Thyroid gland (tissue), 4 donors: ENCODE measurements around the gene TMCO4. TPM values are rescaled to one million over a fixed set of nuclear protein-coding genes. Genes with fewer than 3 reads are reported as not detected.
A peak's percentile ranks its signal among the peaks of the same experiment; 100 is the strongest.

Source experiments
- DNase-seq, 2 donors: peaks; one replicate each; pipeline ENCODE4 v3.0.0-alpha.2; 2019
- H3K27ac ChIP-seq, 3 donors: fragments of 200-600 bp; sonication (generic); 1 replicate in 2 of 3; 2 replicates in 1 of 3; pipeline ENCODE4 v1.5.1; 2016 to 2019; ENCODE audit warnings: mild to moderate bottlenecking in 1 of 3, moderate library complexity in 1 of 3
- H3K27me3 ChIP-seq: fragments of 200-600 bp; sonication (generic); one replicate; pipeline ENCODE4 v1.5.1; 2019
- H3K36me3 ChIP-seq, 2 donors: fragments of 200-600 bp; sonication (generic); one replicate each; pipeline ENCODE4 v1.5.1; 2016 to 2019
- H3K4me1 ChIP-seq, 2 donors: fragments of 200-600 bp; sonication (generic); one replicate each; pipeline ENCODE4 v1.5.1; 2017 to 2019
- H3K4me3 ChIP-seq, 3 donors: fragments of 200-600 bp; sonication (generic); replicated peaks in 1 of 3; 1 replicate in 2 of 3; 2 replicates in 1 of 3; pipeline ENCODE4 v1.5.1; 2016; ENCODE audit warnings: mild to moderate bottlenecking in 1 of 3
- H3K9me3 ChIP-seq: fragments of 200-600 bp; sonication (generic); one replicate; pipeline ENCODE4 v1.5.1; 2017
- POLR2A ChIP-seq, 2 donors: fragments of 450-650 bp; IDR thresholded peaks; one replicate each; pipeline ENCODE4 v1.6.1; 2017; ENCODE audit warnings: antibody characterized with exemption in 2 of 2, mild to moderate bottlenecking in 2 of 2, moderate library complexity in 1 of 2
- WGBS, 2 donors: methylation state at CpG; one replicate each; pipeline ENCODE4 v1.1.5; 2017; 5-methylcytosine and 5-hydroxymethylcytosine counted together
- intact Hi-C: fragments of 100-400 bp; cut with DNase I; formaldehyde crosslinking; loops from one replicate; pipeline ENCODE4 v1.15.1; 2023
- total RNA-seq, 4 donors: library from RNA; depleted of rRNA; stranded (reverse); fragments of >200 nt; gene quantifications; one replicate each; pipeline ENCODE4 v1.2.3, GENCODE V29; 2016
- TF ChIP-seq, protein P1 (sequence below), 6 experiments: fragments of 200-600 bp in 3 of 6; fragments of 450-650 bp in 3 of 6; sonication (generic) in 3 of 6; IDR thresholded peaks; one replicate each; pipeline ENCODE4 v1.5.1; 2016 to 2019; ENCODE audit warnings: antibody characterized with exemption in 6 of 6, mild to moderate bottlenecking in 2 of 6, inconsistent platforms in 1 of 6, moderate library complexity in 1 of 6

The TMCO4 gene
- total RNA-seq, 4 donors from 2014 or later, result 34.3 to 67.7 (median 61.4) TPM

GRCh38 chr1:19828546-19828945 is 28.8 kb upstream of the TMCO4 start:
- no peaks in the 10 kb centered on the region for H3K36me3 ChIP-seq
- intact Hi-C loops, result no loop called here
- no peak for DNase-seq
- no peaks in the 10 kb centered on the region for H3K9me3 ChIP-seq
- H3K27ac ChIP-seq, result no peak overlapping the region
- H3K4me3 ChIP-seq, result no peak overlapping the region
- WGBS, 2 donors, result 84 to 86% methylated on average over 3 of the region's 3 CpGs
- no peaks in the 10 kb centered on the region for H3K27me3 ChIP-seq
- TF ChIP-seq POLR2A (IDR thresholded peaks at IDR 0.05), result no peak
- TF ChIP-seq, protein P1, sequence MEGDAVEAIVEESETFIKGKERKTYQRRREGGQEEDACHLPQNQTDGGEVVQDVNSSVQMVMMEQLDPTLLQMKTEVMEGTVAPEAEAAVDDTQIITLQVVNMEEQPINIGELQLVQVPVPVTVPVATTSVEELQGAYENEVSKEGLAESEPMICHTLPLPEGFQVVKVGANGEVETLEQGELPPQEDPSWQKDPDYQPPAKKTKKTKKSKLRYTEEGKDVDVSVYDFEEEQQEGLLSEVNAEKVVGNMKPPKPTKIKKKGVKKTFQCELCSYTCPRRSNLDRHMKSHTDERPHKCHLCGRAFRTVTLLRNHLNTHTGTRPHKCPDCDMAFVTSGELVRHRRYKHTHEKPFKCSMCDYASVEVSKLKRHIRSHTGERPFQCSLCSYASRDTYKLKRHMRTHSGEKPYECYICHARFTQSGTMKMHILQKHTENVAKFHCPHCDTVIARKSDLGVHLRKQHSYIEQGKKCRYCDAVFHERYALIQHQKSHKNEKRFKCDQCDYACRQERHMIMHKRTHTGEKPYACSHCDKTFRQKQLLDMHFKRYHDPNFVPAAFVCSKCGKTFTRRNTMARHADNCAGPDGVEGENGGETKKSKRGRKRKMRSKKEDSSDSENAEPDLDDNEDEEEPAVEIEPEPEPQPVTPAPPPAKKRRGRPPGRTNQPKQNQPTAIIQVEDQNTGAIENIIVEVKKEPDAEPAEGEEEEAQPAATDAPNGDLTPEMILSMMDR (IDR thresholded peaks at IDR 0.05), result no peak
- H3K4me1 ChIP-seq, result peaks cover 0 to 4% of the 10 kb centered on the region in 2 donors

GRCh38 chr1:19825298-19825697 is 25.6 kb upstream of the TMCO4 start:
- peak; percentile 70 to 74 for DNase-seq
- no peak for TF ChIP-seq POLR2A (IDR thresholded peaks at IDR 0.05)
- TF ChIP-seq, protein P1 (IDR thresholded peaks at IDR 0.05), result peak in 3 of 6 experiments; percentile 3 to 23 (median 13)
- Histone ChIP-seq H3K36me3 (no peaks in the 10 kb centered on the region), H3K27ac (no peak overlapping the region), H3K9me3 (no peaks in the 10 kb centered on the region), H3K4me1 (peaks cover 0 to 4% of the 10 kb centered on the region in 2 donors), H3K27me3 (no peaks in the 10 kb centered on the region), H3K4me3 (no peak overlapping the region)
- 31 to 36% methylated on average over 6 of the region's 6 CpGs for WGBS, 2 donors
- intact Hi-C loops, result no loop called here

- Histone ChIP-seq H3K36me3 (no peaks in the 10 kb centered on the region), H3K4me1 (peaks cover 4 to 6% of the 10 kb centered on the region in 2 donors), H3K4me3 (no peak overlapping the region), H3K27ac (no peak overlapping the region), H3K9me3 (no peaks in the 10 kb centered on the region), H3K27me3 (no peaks in the 10 kb centered on the region)
- TF ChIP-seq POLR2A (IDR thresholded peaks at IDR 0.05), result no peak
- TF ChIP-seq, protein P1 (IDR thresholded peaks at IDR 0.05), result no peak
- intact Hi-C loops, result no loop called here
- no peak for DNase-seq
- WGBS, 2 donors, result 78 to 82% methylated on average over 4 of the region's 4 CpGs
Measured at GRCh38 chr1:19824541-19824940, 24.8 kb upstream of the TMCO4 start.

DNA sequence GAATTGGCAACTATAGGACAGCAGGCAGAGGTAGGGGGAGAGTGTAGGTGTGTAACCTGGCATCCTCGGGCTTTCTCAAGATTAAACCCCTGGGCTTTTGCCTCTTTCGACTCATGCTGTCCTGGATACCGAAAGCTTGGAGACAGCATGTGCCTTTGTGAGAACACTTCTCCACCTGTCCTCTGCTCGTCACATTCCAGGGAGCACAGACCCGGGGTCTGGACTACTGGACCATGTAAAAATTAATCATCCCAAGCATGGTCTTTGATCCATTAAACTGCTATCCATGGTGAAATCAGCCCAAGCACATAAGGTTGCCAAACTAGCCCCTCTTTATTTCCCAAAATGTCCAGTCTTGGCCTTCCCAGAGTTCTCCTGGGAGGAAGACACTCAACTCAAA is 24.3 kb upstream of the TMCO4 start:
- intact Hi-C loops, result no loop called here
- H3K27ac ChIP-seq, result no peak overlapping the region

DNA sequence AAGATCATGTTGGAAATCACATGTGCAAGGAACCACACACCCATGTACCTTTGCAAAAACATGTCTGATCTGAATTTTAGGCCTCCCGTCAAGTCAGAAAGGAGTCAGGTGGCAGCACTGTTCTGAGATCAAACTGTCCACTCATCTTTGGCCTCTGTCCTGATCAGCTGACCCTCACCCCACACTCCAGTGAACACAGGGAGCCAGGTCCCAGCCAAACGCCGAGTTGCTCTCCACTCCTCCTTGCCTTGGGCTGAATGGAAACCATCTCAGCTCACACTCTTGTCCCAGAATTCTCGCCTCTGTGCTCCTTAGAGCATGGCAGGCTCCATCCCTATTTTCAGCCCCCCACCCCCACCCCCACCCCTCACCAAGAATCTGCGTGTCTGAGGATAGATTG is 20.0 kb upstream of the TMCO4 start:
- DNase-seq, result peak; percentile 79 to 82
- no peaks in the 10 kb centered on the region for H3K27me3 ChIP-seq
- H3K27ac ChIP-seq, result peak overlapping the region in 2 of 3 donors; percentile 15 to 35
- intact Hi-C loops, result no loop called here
- H3K36me3 ChIP-seq, result no peaks in the 10 kb centered on the region
- no peak overlapping the region for H3K4me3 ChIP-seq
- H3K4me1 ChIP-seq, result peaks cover 4 to 29% of the 10 kb centered on the region in 2 donors
- H3K9me3 ChIP-seq, result no peaks in the 10 kb centered on the region
- TF ChIP-seq, protein P1 (IDR thresholded peaks at IDR 0.05), result no peak
- TF ChIP-seq POLR2A (IDR thresholded peaks at IDR 0.05), result no peak
- 20 to 22% methylated on average over 5 of the region's 5 CpGs for WGBS, 2 donors

More for the DNA sequence above, 24.3 kb upstream of the TMCO4 start:
- Histone ChIP-seq H3K27me3 (no peaks in the 10 kb centered on the region), H3K36me3 (no peaks in the 10 kb centered on the region), H3K9me3 (no peaks in the 10 kb centered on the region), H3K4me3 (no peak overlapping the region), H3K4me1 (peaks cover 4 to 11% of the 10 kb centered on the region in 2 donors)
- DNase-seq, result peak in 1 of 2 donors; percentile 8
- no peak for TF ChIP-seq POLR2A (IDR thresholded peaks at IDR 0.05)
- TF ChIP-seq, protein P1 (IDR thresholded peaks at IDR 0.05), result no peak
- WGBS, 2 donors, result 62 to 68% methylated on average over 5 of the region's 5 CpGs
